Activated CD8-positive, alpha-beta memory T cell treated with anti-CD3 and anti-CD28 coated beads for 24 hours (primary cell): ENCODE measurements around the gene ZNF287.

ENCODE experiments used
- DNase-seq: peaks from one replicate; pipeline ENCODE4 v3.0.0-alpha.2; 2020

Gene ZNF287

GRCh38 chr17:16515933-16516332, 53.1 kb downstream of the ZNF287 start:
- no peak for DNase-seq

DNA sequence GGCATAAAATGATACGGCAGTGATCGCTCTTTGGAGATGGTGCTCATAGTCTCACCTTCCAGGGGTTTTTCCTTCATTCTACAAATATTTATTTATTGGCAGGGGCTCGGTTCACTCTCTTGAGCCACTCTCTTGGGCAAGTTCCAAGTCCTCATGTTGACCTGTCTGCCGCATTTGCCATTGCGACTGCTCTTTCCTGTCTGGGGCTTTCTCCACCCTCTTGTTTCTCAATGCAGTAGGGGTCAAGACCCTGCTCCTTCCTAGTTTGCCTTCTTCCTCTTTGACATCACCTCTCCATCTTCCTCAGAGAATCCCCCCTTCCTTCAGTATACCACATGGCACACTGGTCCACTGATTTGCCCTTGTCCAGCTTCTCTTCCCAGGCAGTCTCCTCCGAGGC, 55.1 kb downstream of the ZNF287 start:
- DNase-seq = no peak

DNA sequence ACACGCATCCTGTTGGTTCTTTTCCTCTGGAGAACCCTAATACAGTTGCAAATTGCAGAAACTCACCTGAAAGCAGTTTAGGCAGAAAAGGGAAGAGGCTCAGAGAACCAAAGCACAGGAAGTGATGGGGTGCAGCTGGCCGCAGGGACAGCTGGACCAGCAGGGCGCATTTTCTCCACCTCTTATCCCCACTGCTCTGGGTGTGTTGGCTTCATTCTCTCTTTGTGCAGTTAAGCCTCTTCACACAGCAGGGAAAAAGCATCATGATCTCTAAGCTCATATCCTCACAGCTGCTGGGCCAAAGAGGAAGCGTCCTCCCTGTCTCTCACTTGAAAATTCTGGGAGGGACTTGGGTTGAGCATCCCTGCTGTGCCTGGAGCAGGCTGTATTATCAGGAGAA, 57.0 kb downstream of the ZNF287 start:
- DNase-seq = no peak

DNA sequence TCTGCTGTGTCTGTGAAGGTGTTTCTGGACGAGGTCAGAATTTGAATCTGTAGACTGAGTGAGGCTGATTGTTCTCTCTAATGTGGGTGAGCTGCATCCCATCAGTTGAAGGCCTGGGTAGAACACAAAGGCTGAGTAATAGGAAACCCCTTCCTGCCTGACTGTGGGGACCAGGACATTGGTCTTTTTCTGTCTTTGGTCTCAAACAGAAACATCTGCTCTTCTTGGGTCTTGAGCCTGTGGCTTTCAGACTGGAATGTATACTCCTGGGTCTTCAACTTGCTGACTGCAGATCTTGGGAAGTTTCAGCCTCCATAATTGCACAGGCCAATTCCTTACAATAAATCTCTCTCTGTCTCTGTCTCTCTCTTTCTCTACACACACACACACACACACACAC, 57.4 kb downstream of the ZNF287 start:
- DNase-seq = no peak

DNA sequence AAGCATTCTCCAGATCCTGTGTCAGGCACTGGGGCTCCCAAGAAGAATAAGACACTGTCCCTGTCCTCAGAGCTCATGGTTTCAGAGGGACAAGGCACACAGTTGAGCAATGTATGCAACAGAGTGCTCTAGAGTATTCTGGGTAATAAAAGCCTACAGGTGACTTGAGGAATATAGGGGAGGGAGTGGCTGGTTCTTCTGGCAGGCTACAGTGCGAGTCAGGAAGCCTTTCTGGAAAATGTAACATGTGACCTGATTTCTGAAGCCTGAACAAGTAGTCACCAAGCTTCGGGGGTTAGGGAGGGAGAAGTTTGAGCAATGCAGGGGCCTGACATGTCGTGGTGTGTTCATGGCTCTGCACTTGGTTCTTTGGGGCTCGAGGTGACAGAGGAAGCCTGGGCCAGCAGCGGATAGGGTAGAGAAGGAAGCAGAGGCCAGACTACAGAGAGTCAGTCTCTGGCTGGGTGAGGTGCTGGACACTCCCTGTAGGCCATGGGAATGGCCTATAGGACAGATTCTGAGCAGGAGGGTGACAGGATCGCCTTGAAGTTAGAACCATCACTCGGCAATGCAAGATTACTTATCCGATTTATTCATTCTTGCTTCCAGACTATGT, 61.0 kb downstream of the ZNF287 start:
- DNase-seq = no peak

DNA sequence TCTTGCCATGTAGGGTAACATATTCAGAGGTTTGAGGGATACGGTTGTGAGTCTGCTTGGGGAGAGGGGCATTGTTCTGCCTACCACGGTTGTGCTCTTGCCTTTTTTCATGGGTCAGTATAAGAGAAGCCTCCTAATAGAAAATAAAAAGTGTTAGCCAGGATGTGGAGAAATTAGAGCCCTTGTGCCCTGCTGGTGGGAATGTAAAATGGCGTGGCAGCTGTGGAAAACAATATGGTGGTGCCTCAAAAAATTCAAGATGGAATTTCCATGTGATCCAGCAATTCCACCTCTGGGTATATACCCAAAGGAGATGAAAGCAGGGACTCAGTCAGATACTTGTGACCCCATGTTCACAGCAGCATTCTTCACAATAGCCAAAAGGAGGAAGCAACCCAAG, 62.8 kb downstream of the ZNF287 start:
- no peak for DNase-seq

- no peak for DNase-seq
These were observed 64.0 kb downstream of the ZNF287 start for GRCh38 chr17:16504984-16505383.
